ENCODE results near the gene SORCS2.

DNA sequence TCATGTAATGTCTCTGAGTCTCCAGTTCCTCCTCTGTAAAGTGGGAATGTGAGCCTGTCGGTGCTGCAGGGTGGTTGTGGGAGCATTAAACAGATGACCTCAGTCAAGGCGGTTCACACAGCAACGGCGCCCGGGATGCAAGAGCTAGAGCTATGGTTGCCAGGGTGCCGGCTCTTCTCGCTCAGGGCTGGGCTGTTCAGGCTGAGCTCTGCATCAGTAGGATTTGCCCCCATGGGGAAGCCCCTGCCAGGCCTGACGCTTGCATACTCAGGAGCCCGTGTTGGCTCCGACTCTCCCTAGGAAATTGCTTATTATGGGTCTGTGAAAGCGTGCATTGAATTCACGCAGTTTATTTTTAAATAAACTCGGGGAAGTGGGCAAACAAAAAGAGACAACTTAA lies 175.1 kb downstream of the SORCS2 start:
- TF ChIP-seq EZH2 (IDR thresholded peaks at IDR 0.05; ENCODE audit: borderline replicate concordance, insufficient read depth, low read depth, low read length, poor library complexity, severe bottlenecking) = no peak
- TF ChIP-seq, protein P1, sequence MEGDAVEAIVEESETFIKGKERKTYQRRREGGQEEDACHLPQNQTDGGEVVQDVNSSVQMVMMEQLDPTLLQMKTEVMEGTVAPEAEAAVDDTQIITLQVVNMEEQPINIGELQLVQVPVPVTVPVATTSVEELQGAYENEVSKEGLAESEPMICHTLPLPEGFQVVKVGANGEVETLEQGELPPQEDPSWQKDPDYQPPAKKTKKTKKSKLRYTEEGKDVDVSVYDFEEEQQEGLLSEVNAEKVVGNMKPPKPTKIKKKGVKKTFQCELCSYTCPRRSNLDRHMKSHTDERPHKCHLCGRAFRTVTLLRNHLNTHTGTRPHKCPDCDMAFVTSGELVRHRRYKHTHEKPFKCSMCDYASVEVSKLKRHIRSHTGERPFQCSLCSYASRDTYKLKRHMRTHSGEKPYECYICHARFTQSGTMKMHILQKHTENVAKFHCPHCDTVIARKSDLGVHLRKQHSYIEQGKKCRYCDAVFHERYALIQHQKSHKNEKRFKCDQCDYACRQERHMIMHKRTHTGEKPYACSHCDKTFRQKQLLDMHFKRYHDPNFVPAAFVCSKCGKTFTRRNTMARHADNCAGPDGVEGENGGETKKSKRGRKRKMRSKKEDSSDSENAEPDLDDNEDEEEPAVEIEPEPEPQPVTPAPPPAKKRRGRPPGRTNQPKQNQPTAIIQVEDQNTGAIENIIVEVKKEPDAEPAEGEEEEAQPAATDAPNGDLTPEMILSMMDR (IDR thresholded peaks at IDR 0.05) = no peak
